Measurements from ENCODE around the gene ADAMTS17. TPM values are rescaled to one million over a fixed set of nuclear protein-coding genes. Genes with fewer than 3 reads are reported as not detected.

Gene ADAMTS17
- total and polyA plus RNA-seq, 9 of the 15 experiments (the other 6 are each of a cell fraction or from before 2014, with no cell fraction given): 0.01 to 0.14 (median 0.07) TPM; not detected in 6

DNA sequence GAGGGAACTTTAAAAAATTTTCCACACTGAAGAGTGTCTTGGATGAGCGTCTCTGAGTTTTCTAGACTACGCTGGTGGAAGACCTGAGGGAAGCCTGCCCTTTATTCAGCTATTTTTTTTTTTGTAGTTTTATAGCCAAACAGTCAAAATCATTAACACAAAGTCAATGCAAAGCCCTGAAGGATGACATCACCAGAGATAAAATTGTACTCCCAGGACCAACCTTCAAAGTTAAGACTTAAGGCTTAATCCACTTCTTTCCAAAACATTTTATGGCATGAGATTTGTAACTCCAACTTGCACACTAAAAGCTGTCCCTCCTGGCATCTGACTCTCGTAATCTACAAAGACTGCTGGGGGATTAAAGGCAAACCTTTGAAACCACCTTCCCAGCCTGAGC, 345.1 kb downstream of the ADAMTS17 start:
- 0% methylated on average over 3 of the region's 3 CpGs for WGBS (ENCODE audit: insufficient coverage, low coverage, missing lambda C conversion rate)
- ChIA-PET POLR2A (interaction anchor here (0.6 to 0.7 kb wide), 2 partner anchors 10 to 15 kb away, joined by 4 to 5 read pairs; no protein-coding TSS in a partner anchor), CTCF (ENCODE audit: low intra/inter-chr PET ratio) (no interaction called here)
- TF ChIP-seq RBFOX2 (IDR thresholded peaks at IDR 0.05; ENCODE audit: low read depth, low read length): no peak
- TF ChIP-seq HMG20B (CRISPR knock-in tag; IDR thresholded peaks at IDR 0.05): no peak
- no peak for TF ChIP-seq TGIF2 (CRISPR knock-in tag; IDR thresholded peaks at IDR 0.05)
- TF ChIP-seq U2AF1 (optimal IDR thresholded peaks at IDR 0.05; ENCODE audit: low read depth, low read length): no peak
- no peak for TF ChIP-seq L3MBTL2 (IDR thresholded peaks at IDR 0.05)
- TF ChIP-seq SP1 (CRISPR knock-in tag; IDR thresholded peaks at IDR 0.05): no peak
- TF ChIP-seq, protein P1, sequence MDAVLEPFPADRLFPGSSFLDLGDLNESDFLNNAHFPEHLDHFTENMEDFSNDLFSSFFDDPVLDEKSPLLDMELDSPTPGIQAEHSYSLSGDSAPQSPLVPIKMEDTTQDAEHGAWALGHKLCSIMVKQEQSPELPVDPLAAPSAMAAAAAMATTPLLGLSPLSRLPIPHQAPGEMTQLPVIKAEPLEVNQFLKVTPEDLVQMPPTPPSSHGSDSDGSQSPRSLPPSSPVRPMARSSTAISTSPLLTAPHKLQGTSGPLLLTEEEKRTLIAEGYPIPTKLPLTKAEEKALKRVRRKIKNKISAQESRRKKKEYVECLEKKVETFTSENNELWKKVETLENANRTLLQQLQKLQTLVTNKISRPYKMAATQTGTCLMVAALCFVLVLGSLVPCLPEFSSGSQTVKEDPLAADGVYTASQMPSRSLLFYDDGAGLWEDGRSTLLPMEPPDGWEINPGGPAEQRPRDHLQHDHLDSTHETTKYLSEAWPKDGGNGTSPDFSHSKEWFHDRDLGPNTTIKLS (IDR thresholded peaks at IDR 0.05; ENCODE audit: borderline replicate concordance, low read depth): no peak
- Histone ChIP-seq H3K4me1 (replicated peaks in 1 of 2; ENCODE audit: control insufficient read depth in 2 of 2, insufficient read depth in 2 of 2, low read length in 2 of 2) (no peaks in the 10 kb centered on the region), H2AFZ (ENCODE audit: low read depth, low read length) (no peak overlapping the region), H3K79me2 (ENCODE audit: control insufficient read depth, insufficient read depth, low read length) (no peaks in the 10 kb centered on the region), H3K9me3 (replicated peaks; ENCODE audit: control insufficient read depth, insufficient read depth, low read depth, low read length) (no peaks in the 10 kb centered on the region), H3K36me3 (ENCODE audit: control insufficient read depth, insufficient read depth, low read length) (no peaks in the 10 kb centered on the region), H3K9me1 (ENCODE audit: control insufficient read depth, insufficient read depth, low read length) (no peaks in the 10 kb centered on the region), H3K27me3 (ENCODE audit: control insufficient read depth in 2 of 2, insufficient read depth in 2 of 2, low read length in 2 of 2) (peaks cover 16 to 70% of the 10 kb centered on the region in 2 experiments; a peak in 4 of 5 replicates), H4K20me1 (replicated peaks; ENCODE audit: control insufficient read depth, insufficient read depth, low read length) (no peaks in the 10 kb centered on the region), H3K4me2 (ENCODE audit: insufficient read depth, low read length) (no peak overlapping the region), H3K27ac (ENCODE audit: extremely low read depth, low read depth, low read length) (no peak overlapping the region), H3K9ac (ENCODE audit: insufficient read depth in 1 of 2, low read depth in 2 of 2, low read length in 2 of 2) (no peak overlapping the region), H3K4me3 (no peak overlapping the region)
- no TSS peak for BruUV-seq (replicated peaks)
- ATAC-seq (no peak), FAIRE-seq (no peak), DNase-seq (ENCODE audit: extremely low read depth in 1 of 4, low spot score in 3 of 4) (no peak)
- in situ Hi-C loops (cut with MboI) (no loop called here), intact Hi-C loops (cut with micrococcal nuclease) (no loop called here)
